Fibroblast of villous mesenchyme (primary cell): ENCODE data around the gene ZBTB25. TPM values are rescaled to one million over a fixed set of nuclear protein-coding genes. Genes with fewer than 3 reads are reported as not detected.

ENCODE experiments used
- DNase-seq: peaks from one replicate; pipeline ENCODE4 v3.0.0-alpha.2; 2010; ENCODE audit warnings: low read depth
- H3K4me3 ChIP-seq: 2 replicates; pipeline ENCODE4 v1.5.1; 2011; ENCODE audit warnings: low read depth, mild to moderate bottlenecking, low read length
- total RNA-seq: library from RNA; depleted of rRNA; stranded (reverse); fragments of >200 nt; gene quantifications from 2 replicates; pipeline ENCODE4 v1.2.3, GENCODE V29; 2012
- TF ChIP-seq, protein P1 (sequence below): IDR thresholded peaks from 2 replicates; pipeline ENCODE4 v1.5.1; 2012; ENCODE audit warnings: low read depth, mild to moderate bottlenecking, low read length; ENCODE audit not compliant: insufficient read depth

Gene ZBTB25
- total RNA-seq, 1 donor: 8.6 TPM

DNA sequence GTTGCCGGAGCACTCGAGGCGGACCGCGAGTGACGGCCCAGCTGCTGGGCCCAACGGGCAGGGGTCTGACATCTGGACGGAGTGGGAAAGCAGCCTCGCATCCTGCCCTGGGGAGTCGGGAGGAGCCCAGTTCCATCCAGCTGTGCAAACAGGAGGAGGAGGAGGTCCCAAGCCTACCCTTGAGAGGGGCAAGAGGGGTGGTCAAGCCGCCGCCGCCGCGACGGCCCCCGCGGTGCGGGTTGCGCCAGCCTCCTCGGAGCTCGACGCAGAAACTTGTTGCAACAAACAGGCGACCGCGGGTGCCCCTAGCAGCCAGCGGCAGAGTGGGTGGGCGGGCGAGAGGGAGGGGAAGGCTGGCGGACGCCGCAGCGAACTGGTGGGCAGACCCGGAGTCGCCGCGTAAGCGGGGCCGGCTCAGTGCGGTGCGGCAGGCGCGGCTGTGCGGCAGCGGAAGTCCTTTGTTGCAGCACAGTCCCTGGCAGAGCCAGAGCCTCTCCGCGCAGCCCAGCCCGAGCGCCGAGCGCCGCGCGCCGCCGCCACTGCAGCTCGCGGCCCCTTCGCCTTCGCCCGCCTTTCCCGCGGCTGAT is 765 bp upstream of the ZBTB25 start, which contains the start of gene ZBTB1:
Gene ZBTB1, plus strand, starts transcription at position 461 of the 587 bp plus-strand sequence. CDS start 16,735 bp downstream, outside the sequence.
- DNase-seq: peak; percentile 91
- H3K4me3 ChIP-seq: peak within 1 kb of the TSS; percentile 95
- TF ChIP-seq, protein P1, sequence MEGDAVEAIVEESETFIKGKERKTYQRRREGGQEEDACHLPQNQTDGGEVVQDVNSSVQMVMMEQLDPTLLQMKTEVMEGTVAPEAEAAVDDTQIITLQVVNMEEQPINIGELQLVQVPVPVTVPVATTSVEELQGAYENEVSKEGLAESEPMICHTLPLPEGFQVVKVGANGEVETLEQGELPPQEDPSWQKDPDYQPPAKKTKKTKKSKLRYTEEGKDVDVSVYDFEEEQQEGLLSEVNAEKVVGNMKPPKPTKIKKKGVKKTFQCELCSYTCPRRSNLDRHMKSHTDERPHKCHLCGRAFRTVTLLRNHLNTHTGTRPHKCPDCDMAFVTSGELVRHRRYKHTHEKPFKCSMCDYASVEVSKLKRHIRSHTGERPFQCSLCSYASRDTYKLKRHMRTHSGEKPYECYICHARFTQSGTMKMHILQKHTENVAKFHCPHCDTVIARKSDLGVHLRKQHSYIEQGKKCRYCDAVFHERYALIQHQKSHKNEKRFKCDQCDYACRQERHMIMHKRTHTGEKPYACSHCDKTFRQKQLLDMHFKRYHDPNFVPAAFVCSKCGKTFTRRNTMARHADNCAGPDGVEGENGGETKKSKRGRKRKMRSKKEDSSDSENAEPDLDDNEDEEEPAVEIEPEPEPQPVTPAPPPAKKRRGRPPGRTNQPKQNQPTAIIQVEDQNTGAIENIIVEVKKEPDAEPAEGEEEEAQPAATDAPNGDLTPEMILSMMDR: no peak

DNA sequence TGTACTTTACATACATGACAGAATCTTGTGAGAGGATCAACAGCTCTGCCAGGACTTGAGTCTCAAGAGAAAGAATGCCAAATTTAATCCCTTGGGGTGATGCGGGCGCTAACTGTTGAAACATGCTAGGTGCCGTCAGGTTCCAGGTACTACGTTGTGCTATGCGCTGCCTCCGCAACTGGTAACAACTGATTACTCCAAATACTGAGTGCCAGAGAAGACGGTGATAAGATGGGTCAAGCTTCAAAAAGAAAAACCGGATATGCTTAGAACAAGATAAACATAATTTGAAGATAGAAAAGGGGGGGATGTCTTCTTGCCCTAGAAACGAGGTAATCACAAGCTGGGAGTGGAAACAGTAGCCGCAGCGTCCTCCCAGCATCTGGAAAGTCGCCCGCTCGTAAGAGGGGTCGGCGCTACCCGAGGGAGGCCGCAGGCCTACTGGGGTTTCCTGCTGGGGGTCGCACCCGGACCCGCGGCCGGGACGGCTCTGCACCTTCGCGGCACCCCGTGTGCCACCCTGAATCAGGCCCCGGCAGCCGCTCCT is 678 bp downstream of the ZBTB25 start:
- peak; percentile 43 for DNase-seq
- TF ChIP-seq, protein P1: no peak
- peak overlapping the region; percentile 95 for H3K4me3 ChIP-seq

DNA sequence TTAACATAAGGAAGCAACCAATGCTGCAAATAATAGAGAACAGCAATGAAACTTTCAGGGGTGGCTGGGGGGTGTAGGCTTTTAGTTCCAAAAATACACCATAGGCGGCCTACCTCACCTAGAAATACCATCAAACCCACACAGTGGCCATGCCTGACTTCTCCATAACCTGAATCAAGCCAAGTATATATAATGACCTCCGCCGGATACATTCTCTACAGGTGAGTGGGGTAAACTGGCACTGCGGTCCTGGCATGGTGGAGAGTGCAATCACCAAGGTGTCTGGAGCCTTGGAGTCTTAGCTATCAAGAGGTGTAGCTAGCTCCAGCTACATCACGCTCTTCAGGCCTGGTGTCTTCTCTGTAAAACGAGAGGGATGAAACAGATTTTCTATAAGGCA is 1.2 kb downstream of the ZBTB25 start:
- H3K4me3 ChIP-seq: peak overlapping the region; percentile 95
- TF ChIP-seq, protein P1: no peak
- DNase-seq: no peak

DNA sequence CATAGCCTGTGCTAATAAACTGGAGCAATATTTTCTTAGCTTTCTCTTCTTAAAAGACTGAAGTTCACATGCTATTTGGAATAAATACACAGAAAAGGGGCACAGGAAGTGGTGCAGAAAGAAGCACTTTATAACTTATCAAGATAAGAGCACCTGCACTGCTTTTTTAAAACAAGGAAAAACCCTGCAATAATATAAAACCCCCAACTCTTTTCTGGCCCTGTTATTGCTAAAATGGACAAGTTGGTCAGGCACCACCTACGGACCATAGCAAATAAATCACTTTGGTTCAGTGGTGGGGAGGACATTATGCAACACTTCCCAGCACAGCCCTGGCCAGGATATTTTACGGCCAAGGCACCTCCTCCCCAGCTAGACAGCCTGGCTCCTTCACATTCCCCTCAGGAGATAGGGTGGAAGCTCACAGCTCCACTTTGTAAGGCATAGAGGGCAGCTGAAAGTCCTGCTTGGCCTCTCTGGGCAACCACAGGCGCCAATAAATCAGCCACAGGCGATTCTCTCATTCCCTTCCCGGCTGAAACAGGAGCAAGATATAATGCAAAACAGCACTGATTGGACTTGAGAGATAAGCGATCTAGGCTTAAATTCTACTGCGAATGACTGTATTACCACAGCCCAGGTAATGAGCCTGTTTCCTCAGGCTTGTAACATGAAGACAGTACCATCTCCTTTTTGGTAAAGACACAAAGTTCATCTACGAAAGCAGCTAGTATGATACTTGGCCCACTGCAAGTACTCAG is 2.0 kb downstream of the ZBTB25 start:
- DNase-seq: peak; percentile 97
- TF ChIP-seq, protein P1: no peak
- peak overlapping the region; percentile 95 for H3K4me3 ChIP-seq

DNA sequence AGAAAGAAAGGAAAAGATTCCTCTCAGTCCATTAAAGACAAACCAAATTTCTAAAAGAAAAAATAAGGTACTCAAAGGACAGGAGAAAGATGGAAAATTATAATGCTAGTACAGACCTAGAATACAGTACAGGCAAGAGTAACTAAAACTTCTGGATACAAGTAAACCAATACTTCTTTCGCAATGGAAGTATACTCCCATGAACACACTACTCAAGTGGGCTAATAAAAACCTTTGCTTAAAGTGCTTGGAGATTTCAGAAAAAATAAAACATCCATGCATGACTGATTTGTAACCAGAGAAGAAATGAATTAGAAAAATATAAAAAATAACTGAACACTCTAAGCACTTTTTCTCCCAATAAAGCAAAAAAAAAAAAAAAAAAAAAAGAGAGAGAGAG is 3.5 kb downstream of the ZBTB25 start:
- TF ChIP-seq, protein P1: no peak
- peak; percentile 62 for DNase-seq
- no peak overlapping the region for H3K4me3 ChIP-seq

DNA sequence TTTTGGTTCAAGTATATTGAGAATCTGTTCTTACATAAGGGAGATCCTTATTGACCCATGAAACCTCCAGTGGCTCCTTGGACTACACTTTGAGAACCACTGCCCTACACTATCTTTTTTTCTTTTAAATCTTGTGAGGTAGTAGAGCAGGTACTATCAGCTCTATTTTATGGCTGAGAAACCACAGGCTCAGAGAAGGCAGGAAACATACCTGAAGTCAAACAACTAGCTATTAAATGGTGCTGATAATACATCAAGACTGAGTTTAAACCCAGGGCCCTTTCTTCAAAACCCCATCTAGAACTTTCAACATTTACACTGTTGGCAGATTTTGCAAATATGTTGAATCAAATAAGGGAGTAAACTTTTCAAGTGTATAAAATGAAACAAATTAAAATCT is 6.9 kb downstream of the ZBTB25 start:
- no peak overlapping the region for H3K4me3 ChIP-seq
- TF ChIP-seq, protein P1: no peak
- no peak for DNase-seq
